GM21390 (cell line): Measurements from ENCODE around the gene GUK1.

Experiments used
- ATAC-seq: cut with Tn5 transposase; IDR thresholded peaks from one replicate; pipeline ENCODE4 v1.9.1; 2021; ENCODE audit not compliant: unreplicated experiment

The GUK1 gene

GRCh38 chr1:228125185-228125584 lies 14.9 kb upstream of the GUK1 start:
- ATAC-seq: no peak

- ATAC-seq: no peak
Observed at GRCh38 chr1:228131766-228132165, 8.3 kb upstream of the GUK1 start.

GRCh38 chr1:228134591-228134990 lies 5.5 kb upstream of the GUK1 start:
- no peak for ATAC-seq

DNA sequence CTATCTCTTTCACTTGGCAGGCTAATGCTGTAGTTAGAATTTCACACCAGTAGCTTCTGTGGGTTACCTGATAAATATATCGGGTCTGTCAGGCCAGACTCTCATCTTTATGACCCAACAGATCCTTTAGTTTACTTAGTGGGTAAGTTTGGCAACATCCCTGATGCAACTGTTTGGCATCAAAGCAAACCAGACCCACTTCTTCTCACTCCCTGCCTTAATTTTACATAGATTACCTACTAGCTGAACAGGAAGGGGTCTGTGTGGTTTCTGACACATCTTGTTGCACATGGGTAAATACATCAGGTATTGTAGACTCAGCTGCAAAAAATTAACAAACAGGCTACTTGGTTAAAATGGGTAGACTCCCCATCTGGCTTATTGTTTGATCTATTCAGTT lies 3.2 kb upstream of the GUK1 start:
- no peak for ATAC-seq

- ATAC-seq: no peak
Observed at GRCh38 chr1:228139406-228139930, 611 bp upstream of the GUK1 start.

GRCh38 chr1:228140724-228141225 lies 696 bp downstream of the GUK1 start:
- no peak for ATAC-seq

DNA sequence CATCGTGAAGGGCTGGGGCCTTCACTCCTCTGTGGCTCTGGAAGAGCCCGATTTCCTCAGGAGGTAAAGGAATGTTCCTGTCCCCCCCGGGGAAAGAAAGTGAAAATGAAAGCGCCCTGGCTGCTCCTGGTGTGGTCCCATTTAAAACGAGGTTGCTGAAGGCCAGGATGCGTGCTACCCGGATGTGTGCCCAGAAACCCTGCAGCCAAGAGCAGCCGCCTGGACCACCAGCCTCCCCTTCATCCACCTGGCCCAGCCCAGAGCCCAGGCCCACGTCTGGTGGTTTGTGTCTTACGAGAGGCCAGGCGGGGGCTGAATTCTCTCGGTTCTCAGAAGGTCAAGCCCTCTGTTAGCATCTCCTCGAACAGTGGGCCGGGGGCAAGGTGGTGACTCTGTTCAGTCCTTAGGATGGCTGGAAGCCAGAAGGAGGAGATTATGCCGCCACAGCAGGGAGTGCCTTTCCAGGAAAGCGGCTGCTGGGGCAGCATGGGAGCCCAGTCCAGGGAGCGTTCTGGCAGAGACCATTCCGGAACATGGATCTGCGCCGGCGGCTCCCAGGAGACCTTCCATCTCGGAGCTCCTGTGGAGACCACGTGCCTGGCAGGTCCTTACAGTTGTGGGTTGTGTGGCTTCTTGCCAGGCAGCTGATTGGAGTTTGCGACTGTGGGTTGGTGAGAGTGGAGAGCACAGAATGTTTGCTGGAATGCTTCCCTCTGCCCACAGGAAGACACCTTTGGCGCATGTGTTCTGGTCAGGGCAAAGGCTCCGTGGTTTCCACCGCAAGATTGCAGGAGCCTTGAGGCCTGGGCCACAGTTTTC lies 1.4 kb downstream of the GUK1 start:
- no peak for ATAC-seq

GRCh38 chr1:228142155-228142691 lies 2.1 kb downstream of the GUK1 start:
- ATAC-seq: no peak

DNA sequence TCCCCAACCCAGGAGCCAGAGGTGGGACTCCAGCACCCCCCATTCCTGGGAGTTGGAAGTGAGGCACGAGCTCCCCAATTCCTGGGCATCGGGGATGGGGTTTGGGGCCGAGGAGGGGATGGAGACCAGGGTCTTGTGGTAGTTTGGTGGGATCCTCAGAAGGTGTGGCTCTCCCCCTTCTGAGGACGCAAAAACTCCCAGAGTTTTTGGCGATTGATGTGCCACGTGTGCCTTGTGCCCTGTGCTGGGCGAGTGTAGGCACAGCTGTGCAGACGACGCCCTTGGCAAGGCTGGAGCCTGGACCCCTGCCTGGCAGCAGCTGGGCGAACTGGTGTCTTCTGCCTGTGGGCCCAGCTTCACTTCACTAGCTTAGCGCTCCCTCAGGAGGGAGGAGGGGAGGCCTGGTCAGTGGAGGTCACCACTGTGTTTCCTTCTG lies 2.6 kb downstream of the GUK1 start:
- no peak for ATAC-seq

- no peak for ATAC-seq
Observed at GRCh38 chr1:228143480-228144192, 3.6 kb downstream of the GUK1 start.

GRCh38 chr1:228144193-228144992 lies 4.3 kb downstream of the GUK1 start:
- no peak for ATAC-seq

DNA sequence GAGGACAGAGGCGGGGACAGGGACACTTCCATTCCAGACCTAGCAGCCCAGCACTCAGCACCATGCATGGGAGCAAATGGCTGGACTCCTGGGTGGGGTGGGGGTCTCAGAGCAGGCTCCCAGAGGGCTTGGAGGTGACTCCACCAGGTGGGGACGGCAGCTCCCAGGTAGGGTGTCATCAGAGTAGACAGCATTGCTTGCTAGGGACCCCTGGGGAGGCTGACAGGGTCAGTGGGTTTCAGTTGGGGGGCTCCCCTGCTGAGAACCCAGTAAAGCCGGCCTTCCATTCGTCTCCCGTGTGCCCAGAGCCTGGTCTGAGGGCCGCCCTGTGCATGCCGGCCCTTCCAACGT lies 4.9 kb downstream of the GUK1 start:
- ATAC-seq: no peak

DNA sequence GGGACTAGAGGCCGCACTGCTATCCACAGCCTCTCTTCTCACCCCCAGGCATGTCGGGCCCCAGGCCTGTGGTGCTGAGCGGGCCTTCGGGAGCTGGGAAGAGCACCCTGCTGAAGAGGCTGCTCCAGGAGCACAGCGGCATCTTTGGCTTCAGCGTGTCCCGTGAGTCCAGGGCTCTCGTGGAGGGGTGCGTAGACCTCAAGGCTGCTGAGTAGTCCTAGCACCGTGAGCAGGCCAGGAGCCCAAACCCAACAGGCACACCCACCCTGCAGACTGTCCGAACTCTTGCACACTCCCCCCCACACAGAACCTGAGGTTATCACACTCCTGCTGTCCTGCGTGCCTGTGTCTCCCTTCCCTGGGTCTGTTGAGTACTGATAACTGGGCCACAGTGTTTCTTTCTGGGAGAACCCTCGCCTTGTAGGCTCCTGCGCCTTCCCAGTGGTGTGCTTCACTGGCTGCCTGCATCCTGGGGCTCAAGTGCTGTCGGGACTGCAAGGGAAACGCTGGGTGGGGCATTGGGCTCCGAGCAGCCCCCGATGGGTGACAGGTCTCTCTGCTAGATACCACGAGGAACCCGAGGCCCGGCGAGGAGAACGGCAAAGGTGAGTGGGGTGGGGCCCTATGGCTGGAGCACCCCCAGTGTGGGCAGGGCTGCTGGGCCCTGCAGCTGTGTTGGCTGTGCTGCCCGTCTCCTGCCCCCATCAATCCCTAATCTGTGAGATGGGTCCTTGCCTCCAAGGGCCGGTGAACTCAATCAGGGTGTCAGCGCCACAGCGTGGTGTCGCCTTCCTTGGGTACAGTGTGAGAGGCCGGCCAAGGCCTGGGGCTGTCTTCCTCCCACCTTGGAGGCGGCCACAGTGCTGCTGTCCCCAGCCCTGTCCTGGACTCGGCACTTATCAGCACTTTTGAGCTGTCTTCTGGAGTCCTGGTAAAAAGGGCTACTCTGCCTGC lies 5.7 kb downstream of the GUK1 start:
- no peak for ATAC-seq

DNA sequence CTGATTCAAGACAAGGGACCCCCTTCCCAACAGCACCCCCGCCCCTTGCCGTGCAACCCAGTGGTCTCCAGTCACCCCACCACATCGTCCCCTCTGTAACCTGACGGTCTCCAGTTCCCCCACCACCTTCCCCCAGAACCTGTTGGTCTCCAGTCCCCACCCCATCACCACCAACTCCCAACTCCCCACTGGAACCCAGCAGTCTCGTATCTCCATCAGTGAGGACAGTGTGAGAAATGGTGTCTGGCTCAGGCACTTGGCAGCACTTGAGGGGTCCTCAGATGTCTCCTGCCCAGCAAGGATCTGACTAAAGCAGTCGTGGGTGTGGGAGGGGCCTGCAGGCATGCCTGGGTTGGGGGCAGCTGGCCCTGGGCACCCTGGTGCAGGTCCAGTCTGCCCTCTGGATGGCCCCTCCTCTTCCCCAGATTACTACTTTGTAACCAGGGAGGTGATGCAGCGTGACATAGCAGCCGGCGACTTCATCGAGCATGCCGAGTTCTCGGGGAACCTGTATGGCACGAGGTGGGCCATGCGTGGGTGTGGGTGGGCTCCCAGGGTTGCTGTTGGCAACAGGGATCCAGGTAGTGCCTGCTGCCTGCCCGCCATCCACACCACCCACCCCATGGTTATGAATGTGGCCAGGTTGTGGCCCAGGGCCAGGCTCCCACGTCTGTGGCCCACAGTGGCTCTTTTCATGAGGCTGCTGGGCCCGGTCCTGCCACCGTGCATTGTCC lies 6.5 kb downstream of the GUK1 start:
- no peak for ATAC-seq

DNA sequence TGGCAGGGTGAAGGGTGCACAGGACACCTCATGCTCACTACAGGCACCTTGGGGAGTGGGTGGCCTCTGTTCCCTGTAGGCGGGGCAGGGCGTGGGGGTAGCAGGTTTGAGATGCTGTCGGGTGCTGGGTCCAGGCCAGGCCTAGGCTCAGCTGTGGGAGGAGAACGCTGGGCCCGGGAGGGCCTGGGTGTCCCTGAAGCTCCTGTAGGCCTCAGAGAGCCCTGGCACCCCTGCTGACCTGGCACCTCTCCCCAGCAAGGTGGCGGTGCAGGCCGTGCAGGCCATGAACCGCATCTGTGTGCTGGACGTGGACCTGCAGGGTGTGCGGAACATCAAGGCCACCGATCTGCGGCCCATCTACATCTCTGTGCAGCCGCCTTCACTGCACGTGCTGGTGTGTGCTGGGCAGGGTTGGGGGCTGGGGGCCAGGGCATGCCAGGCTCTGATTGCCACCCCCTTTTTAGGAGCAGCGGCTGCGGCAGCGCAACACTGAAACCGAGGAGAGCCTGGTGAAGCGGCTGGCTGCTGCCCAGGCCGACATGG lies 7.1 kb downstream of the GUK1 start:
- no peak for ATAC-seq

DNA sequence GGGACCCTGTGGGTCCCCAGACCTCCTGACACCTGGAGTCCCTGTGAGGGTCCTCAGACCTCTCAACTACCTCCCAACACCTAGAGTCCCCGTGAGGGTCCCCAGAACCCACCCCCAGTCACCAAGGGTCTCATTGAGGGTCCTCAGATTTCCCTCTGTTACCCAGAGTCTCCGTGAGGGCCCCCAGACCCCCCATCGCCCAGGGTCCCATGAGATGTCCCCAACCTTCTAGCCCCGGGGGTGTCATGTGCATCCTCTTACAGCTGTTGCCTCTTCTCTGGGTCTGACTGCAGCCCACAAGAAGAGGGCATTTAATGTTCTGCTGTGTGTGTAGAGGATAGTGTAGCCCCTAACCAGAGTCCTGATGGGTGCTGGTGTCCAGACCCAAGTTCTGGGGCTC lies 7.7 kb downstream of the GUK1 start:
- ATAC-seq: no peak

- no peak for ATAC-seq
Observed at GRCh38 chr1:228148196-228148861, 8.2 kb downstream of the GUK1 start.

DNA sequence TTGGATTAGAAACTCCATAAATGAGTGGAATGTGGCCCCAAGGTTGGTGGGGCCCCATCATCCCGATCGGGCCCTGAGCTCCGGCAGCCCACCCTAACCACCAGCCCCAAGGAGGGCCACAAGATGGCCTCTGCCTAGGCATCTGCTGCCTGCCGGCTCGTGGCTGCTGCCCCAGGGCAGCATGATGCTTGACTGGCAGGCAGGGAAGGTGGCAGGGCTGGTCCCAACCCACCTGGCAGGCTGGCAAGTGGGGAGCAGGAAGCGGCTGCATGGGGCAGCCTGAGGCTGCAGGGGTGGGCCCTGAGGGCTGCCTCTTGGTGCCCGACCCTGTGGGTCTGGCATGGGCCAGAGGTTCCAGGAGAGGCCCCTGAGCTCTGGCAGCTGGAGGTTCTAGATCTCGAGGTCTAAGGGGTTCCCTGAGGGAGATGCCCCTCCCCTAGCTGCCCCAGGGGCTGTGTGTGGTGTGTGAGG lies 8.9 kb downstream of the GUK1 start:
- ATAC-seq: no peak
